WERI-Rb-1 (cell line): Measurements from ENCODE around the gene PSME3.
"Not testable (repeated sequence)": the region's sequence is repeated elsewhere in the genome, so short reads cannot be mapped to it uniquely, and the experiment has no call there.

Source experiments
- DNase-seq: peaks from one replicate; pipeline ENCODE4 v3.0.0-alpha.2; 2020
- H3K27ac ChIP-seq: fragments of 250-450 bp; sonication (Bioruptor Pico); 2 replicates; pipeline ENCODE4 v1.5.1; 2020; ENCODE audit warnings: mild to moderate bottlenecking, moderate library complexity
- H3K27me3 ChIP-seq: fragments of 250-450 bp; sonication (Bioruptor Pico); 2 replicates; pipeline ENCODE4 v1.5.1; 2021; ENCODE audit warnings: mild to moderate bottlenecking, low read depth, moderate library complexity; ENCODE audit not compliant: insufficient read depth, severe bottlenecking
- H3K36me3 ChIP-seq: fragments of 250-450 bp; sonication (Bioruptor Pico); 2 replicates; pipeline ENCODE4 v1.5.1; 2020; ENCODE audit warnings: mild to moderate bottlenecking, moderate library complexity
- H3K4me3 ChIP-seq: 2 replicates; pipeline ENCODE4 v1.5.1; 2011; ENCODE audit warnings: low read depth, mild to moderate bottlenecking, control low read depth, low read length
- H3K9me3 ChIP-seq: fragments of 250-450 bp; sonication (Bioruptor Pico); 2 replicates; pipeline ENCODE4 v1.5.1; 2021; ENCODE audit warnings: mild to moderate bottlenecking, moderate library complexity; ENCODE audit not compliant: severe bottlenecking
- CTCF ChIP-seq: IDR thresholded peaks from 2 replicates; pipeline ENCODE4 v1.5.1; 2011; ENCODE audit warnings: low read depth, mild to moderate bottlenecking, control low read depth, inconsistent platforms, low read length

The PSME3 gene

GRCh38 chr17:42882166-42882565 lies 49.0 kb downstream of the PSME3 start:
- Histone ChIP-seq H3K36me3 (no peaks in the 10 kb centered on the region), H3K27ac (no peak overlapping the region), H3K9me3 (no peaks in the 10 kb centered on the region), H3K4me3 (no peak overlapping the region), H3K27me3 (no peaks in the 10 kb centered on the region)
- DNase-seq, result no peak
- TF ChIP-seq CTCF, result no peak

GRCh38 chr17:42883802-42884558 lies 50.8 kb downstream of the PSME3 start:
- no peaks in the 10 kb centered on the region for H3K9me3 ChIP-seq
- H3K27ac ChIP-seq, result no peak overlapping the region
- DNase-seq, result no peak
- no peak for TF ChIP-seq CTCF
- H3K4me3 ChIP-seq, result no peak overlapping the region
- no peaks in the 10 kb centered on the region for H3K27me3 ChIP-seq
- no peaks in the 10 kb centered on the region for H3K36me3 ChIP-seq

GRCh38 chr17:42885806-42886205 lies 52.6 kb downstream of the PSME3 start:
- H3K4me3 ChIP-seq, H3K27me3 ChIP-seq, H3K27ac ChIP-seq, H3K9me3 ChIP-seq, DNase-seq, H3K36me3 ChIP-seq: not testable (repeated sequence)

GRCh38 chr17:42886283-42887176 lies 53.3 kb downstream of the PSME3 start:
- Histone ChIP-seq H3K27ac (no peak overlapping the region), H3K9me3 (no peaks in the 10 kb centered on the region), H3K27me3 (no peaks in the 10 kb centered on the region), H3K4me3 (no peak overlapping the region), H3K36me3 (no peaks in the 10 kb centered on the region)
- DNase-seq, result no peak
- TF ChIP-seq CTCF, result no peak

- Histone ChIP-seq H3K27ac (no peak overlapping the region), H3K9me3 (no peaks in the 10 kb centered on the region), H3K27me3 (no peaks in the 10 kb centered on the region), H3K36me3 (no peaks in the 10 kb centered on the region), H3K4me3 (no peak overlapping the region)
- no peak for DNase-seq
- TF ChIP-seq CTCF, result no peak
Measured at GRCh38 chr17:42889809-42890208, 56.6 kb downstream of the PSME3 start.

GRCh38 chr17:42891539-42892152 lies 58.4 kb downstream of the PSME3 start:
- Histone ChIP-seq H3K36me3 (no peaks in the 10 kb centered on the region), H3K9me3 (no peaks in the 10 kb centered on the region), H3K27me3 (no peaks in the 10 kb centered on the region), H3K27ac (no peak overlapping the region), H3K4me3 (no peak overlapping the region)
- no peak for DNase-seq
- no peak for TF ChIP-seq CTCF
